DMS153 treated with DMSO at 0.1 percent for 48 hours (cell line): ENCODE measurements around the gene DDX3X.
"Not testable (repeated sequence)": the region's sequence is repeated elsewhere in the genome, so short reads cannot be mapped to it uniquely, and the experiment has no call there.

Experiments used
- DNase-seq: peaks from one replicate; lab custom pipeline; 2025; ENCODE audit not compliant: unreplicated experiment; lab: John Stamatoyannopoulos, UW

The DDX3X gene

DNA sequence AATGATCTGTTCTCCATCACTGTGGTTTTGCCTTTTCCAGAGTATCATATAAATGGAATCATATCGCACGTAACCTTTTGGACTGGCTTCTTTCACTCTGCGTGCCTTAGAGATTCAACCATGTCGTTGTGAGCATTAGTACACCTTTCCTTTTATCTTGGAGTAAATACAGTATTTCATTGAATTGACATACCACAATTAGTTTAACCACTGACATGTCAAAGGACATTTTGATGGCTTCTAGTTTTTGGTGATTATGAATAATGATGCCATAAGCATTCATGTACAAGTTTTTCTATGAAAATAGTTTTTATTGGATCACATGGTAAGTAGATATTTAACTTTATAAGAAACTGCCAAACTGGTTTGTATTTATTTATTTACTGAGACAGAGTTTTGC is 35.2 kb downstream of the DDX3X start:
- no peak for DNase-seq

DNA sequence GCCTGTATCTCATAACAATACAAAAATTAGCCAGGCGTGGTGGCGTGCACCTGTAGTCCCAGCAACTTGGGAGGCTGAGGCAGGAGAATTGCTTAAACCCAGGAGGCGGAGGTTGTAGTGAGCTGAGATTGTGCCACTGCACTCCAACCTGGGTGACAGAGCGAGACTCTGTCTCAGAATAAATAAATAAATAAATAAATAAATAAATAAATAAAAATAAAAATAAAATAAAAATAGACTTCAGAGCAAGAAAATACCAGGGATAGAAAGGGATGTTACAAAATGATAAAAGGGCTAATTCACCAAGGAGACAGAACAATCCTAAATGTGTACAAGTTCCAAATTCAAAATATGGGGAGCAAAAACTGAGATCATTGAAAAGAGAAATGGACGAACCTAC is 37.6 kb downstream of the DDX3X start:
- not testable (repeated sequence) for DNase-seq

DNA sequence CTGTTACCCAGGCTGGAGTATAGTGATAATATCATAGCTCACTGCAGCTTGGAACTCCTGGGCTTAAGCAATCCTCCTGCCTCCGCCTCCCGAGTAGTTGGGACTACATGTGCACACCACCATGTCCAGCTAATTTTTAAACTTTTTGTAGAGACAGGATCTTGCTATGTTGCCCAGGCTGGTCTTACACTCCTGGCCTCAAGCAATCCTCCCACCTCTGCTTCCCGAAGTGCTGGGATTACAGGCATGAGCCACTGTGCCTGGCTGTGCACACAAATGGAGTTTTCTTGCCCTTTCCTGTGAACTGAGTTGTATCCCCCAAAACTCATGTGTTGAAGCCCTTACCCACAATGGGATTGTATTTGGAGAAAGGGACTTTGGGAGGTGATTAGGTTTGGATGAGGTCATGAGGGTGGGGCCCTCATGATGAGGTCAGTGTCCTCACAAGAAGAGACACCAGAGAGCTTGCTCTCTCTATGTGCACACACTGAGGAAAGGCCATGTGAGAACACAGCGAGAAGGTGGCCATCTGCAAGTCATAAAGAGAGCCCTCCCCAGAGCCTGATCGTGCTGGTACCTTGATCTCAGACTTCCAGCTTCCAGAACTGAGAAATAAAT is 40.1 kb downstream of the DDX3X start:
- DNase-seq, result no peak

GRCh38 chrX:41377624-41378023 is 43.7 kb downstream of the DDX3X start:
- DNase-seq, result no peak

DNA sequence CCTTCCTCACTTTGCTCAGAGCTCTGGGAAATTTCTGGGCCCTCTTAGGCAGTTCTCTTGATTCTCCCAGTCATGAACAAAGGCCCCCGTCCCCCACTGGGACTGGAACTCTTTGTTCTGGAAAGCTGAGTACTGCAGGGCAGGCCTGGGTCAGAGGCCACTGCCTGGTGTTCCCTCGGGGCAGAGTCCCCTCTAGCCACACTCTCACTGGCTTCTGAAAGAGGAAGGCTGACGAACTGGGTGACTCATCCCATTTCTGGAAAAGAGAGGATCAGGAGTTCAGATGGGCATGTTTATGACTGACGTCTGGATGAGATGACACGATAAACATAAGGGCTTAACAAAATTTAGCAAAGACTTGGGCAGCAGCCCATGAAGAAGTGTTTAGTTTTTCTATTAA is 47.7 kb downstream of the DDX3X start:
- DNase-seq, result no peak

DNA sequence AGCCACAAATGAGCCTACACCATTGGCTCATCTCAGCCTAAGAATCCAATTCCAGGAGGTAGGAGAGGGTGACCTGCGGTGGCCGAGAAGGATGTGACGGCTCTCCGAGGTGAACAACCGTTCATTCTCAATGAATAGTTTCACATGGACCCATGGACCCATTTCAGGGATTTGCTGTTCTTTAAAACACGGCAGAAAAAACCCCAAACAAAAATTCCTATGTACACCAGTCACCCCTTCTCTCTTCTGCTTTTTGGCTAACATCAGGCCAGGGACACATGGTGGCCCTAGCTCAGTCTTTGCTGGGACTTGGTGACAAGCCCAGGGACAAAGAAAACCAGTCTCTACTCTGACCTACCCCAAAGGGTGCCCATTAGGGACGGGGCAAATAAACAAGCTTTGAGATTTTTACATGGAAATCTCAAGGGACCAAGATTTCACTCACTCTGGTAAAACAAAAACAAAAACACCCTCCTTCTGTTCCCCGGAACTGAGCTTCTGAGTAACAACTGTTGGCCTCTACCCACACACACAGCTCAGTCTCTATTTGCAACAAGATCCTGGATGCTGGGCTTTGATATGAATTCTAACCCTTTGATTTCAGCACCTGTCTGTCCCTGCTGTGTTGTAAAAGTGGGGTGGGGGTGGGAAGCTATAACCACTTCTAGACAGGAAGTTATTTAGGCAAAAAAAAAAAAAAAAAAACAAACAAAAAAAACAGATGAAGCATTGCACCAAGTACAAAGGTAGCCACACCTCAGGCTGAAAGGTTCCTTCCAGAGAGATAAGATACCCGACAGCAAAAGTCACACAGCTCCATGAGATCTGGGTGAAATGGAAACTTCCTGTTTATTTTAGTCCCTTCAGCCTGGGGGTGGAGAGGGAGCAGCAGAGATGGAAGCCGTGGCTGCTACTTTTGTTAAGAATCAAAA is 49.0 kb downstream of the DDX3X start:
- no peak for DNase-seq

DNA sequence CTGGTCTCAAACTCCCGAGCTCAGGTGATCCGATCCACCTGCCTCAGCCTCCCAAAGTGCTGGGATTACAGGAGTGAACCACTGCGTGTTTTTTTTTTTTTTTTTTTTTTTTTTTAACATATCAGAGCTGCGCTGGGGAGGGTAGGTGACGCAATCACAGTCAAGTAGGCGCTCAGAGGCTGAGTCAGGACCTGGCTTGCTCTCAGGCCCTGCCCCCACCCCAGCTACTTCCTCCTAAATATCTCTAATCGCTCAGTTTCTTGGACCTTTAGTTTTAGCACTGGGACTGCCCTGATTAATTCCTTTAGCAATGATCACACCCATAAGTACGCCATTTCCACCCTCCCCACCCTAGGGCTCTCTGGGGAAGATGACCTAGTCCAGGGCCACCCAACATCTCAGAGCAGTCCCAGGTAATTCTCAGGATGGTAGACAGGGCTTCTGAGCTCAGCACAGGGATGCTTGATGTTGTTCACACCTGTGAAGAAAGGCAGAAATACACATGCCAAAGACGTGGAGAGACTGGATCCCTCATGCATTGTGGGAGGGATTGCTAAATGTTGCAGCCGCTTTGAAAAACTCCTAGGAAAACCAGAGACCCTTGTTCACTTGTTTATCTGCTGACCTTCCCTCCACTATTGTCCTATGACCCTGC is 50.2 kb downstream of the DDX3X start:
- DNase-seq, result no peak

DNA sequence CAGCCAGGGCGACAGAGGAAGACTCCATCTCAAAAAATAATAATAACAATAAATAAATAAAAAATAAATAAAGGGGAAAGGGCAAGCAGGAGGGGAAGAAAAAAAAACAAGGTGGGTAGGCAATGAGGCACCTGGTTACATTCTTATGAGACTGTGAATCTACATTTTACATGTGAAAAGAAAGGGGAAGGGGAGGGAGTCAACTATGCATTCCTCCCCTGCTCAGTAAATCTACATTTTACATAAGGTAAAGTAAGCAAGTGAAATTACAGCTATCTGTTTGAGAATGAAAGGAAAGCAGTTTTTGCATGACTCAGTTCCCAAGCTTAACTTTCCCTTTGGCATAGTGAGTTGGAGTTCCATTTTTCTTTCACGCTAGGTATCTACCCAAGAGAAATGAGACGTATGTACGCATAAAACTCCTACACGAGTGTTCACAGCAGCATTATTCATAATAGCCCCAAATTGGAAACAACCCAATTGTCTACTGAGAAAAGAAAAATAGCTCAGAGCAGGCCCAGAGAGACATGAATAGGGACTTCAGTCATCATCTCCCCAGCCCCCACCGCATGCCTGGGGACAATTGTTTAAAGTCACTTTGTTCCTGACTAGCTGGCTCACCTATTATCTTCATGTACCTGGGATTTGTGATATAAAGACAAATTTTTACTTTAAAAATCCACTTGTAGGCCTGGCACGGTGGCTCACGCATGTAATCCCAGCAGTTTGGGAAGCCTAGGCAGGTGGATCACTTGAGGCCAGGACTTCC is 52.4 kb downstream of the DDX3X start:
- no peak for DNase-seq

- DNase-seq, result no peak
Measured at GRCh38 chrX:41388543-41388942, 54.6 kb downstream of the DDX3X start.

GRCh38 chrX:41389311-41389888 is 55.4 kb downstream of the DDX3X start:
- DNase-seq, result no peak

- DNase-seq, result not testable (repeated sequence)
Measured at GRCh38 chrX:41390576-41390975, 56.6 kb downstream of the DDX3X start.

- no peak for DNase-seq
Measured at GRCh38 chrX:41391606-41392005, 57.6 kb downstream of the DDX3X start.

DNA sequence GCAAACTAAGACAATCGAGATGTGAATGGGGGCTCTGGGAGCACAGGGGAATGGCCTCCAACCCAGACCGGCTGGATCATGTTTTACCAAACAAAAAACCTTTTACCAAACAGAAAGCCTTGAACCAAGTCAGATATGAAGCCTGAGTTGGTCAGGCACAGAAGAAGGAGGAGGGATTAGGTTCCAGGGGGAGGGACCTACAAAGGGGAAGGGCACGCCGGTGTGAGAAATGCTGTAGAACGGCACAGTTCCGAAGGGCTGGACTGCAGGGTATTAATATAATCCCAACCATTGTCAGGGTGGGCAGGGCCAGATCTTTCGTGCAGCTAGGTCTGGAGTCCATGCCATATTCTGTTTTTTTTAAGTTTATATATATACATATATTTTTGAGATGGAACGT is 60.3 kb downstream of the DDX3X start:
- DNase-seq, result no peak

GRCh38 chrX:41397219-41397618 is 63.3 kb downstream of the DDX3X start:
- no peak for DNase-seq

GRCh38 chrX:41397768-41398167 is 63.8 kb downstream of the DDX3X start:
- no peak for DNase-seq

GRCh38 chrX:41402556-41402955 is 68.6 kb downstream of the DDX3X start:
- DNase-seq, result not testable (repeated sequence)

- no peak for DNase-seq
Measured at GRCh38 chrX:41405551-41405950, 71.6 kb downstream of the DDX3X start.

- no peak for DNase-seq
Measured at GRCh38 chrX:41406201-41406600, 72.2 kb downstream of the DDX3X start.

DNA sequence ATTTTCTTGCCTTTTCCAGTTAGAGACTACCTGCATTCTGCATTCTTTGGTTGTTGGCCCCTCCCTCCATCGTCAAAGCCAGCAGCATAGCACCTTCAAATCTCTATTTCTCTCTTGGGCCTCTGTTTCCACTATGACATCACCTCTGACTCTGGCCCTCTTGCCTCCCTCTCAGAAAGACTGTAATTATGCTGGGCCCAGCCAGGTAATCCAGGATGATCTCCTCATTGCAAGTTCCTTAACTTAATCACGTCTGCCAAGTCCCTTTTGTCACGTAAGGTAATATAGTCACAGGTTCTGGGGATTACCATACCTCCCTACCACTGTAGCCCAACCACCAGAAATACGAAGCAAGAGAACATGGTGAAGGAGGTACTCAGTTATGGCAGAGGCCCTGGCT is 73.9 kb downstream of the DDX3X start:
- no peak for DNase-seq

DNA sequence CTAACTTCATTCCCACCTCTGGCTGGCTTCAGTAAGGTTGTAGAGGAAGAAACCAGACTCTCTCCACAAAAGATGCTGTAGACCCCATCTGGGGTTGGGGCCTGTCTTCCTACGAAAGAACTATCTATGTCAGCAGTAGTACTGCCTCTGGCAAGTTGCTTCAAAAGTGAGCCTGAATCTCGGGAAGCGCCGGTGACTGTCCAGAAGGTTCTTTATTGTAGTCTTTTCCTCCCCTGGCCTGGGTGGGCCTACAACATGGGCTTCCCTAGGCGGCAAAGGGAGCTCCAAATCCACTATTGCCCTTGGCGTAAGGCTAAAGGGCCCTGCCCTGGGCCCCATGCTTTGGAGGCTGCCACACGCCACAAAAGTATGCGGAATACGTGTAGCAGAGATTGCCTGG is 74.6 kb downstream of the DDX3X start:
- DNase-seq, result no peak

- DNase-seq, result no peak
Measured at GRCh38 chrX:41409006-41409405, 75.0 kb downstream of the DDX3X start.
